Vagina (tissue), 2 donors: ENCODE measurements around the gene YAP1. TPM values are rescaled to one million over a fixed set of nuclear protein-coding genes. Genes with fewer than 3 reads are reported as not detected.

ENCODE experiments used
- DNase-seq, 2 donors: peaks; one replicate each; pipeline ENCODE4 v3.0.0-alpha.2; 2017; ENCODE audit errors: extremely low spot score in 2 of 2
- H3K27ac ChIP-seq: fragments of 200-600 bp; sonication (generic); one replicate; pipeline ENCODE4 v1.5.1; 2019
- H3K27me3 ChIP-seq: fragments of 200-600 bp; sonication (generic); one replicate; pipeline ENCODE4 v1.5.1; 2019
- H3K36me3 ChIP-seq, 2 donors: fragments of 200-600 bp; sonication (generic); one replicate each; pipeline ENCODE4 v1.5.1; 2017 to 2019
- H3K4me1 ChIP-seq: fragments of 200-600 bp; sonication (generic); one replicate; pipeline ENCODE4 v1.5.1; 2019
- H3K4me3 ChIP-seq, 2 donors: fragments of 200-600 bp; sonication (generic); 1 replicate in 1 of 2; 2 replicates in 1 of 2; pipeline ENCODE4 v1.5.1; 2016 to 2019
- H3K9me3 ChIP-seq: fragments of 200-600 bp; sonication (generic); one replicate; pipeline ENCODE4 v1.5.1; 2019
- POLR2A ChIP-seq, 2 donors: fragments of 450-650 bp; IDR thresholded peaks; one replicate each; pipeline ENCODE4 v1.6.1; 2017; ENCODE audit warnings: antibody characterized with exemption in 2 of 2, mild to moderate bottlenecking in 2 of 2, moderate library complexity in 2 of 2
- POLR2AphosphoS5 ChIP-seq, 2 donors: sonication (generic); formaldehyde crosslinking; IDR thresholded peaks; one replicate each; pipeline ENCODE4 v1.9.0; 2017; ENCODE audit warnings: antibody characterized with exemption in 2 of 2, mild to moderate bottlenecking in 2 of 2, low read depth in 1 of 2; ENCODE audit not compliant: insufficient read depth in 1 of 2
- intact Hi-C: fragments of 100-400 bp; cut with DNase I; formaldehyde crosslinking; loops from one replicate; pipeline ENCODE4 v1.15.1; 2023
- total RNA-seq: library from RNA; depleted of rRNA; stranded (reverse); fragments of >200 nt; gene quantifications from one replicate; pipeline ENCODE4 v1.2.3, GENCODE V29; 2016
- TF ChIP-seq, protein P1 (sequence below), 3 experiments: fragments of 450-650 bp in 2 of 3; fragments of 200-600 bp in 1 of 3; sonication (generic) in 1 of 3; IDR thresholded peaks; one replicate each; pipeline ENCODE4 v1.5.1; 2017 to 2019; ENCODE audit warnings: antibody characterized with exemption in 3 of 3, mild to moderate bottlenecking in 2 of 3, moderate library complexity in 2 of 3

Gene YAP1
- total RNA-seq, 1 donor from 2014 or later: 232 TPM

DNA sequence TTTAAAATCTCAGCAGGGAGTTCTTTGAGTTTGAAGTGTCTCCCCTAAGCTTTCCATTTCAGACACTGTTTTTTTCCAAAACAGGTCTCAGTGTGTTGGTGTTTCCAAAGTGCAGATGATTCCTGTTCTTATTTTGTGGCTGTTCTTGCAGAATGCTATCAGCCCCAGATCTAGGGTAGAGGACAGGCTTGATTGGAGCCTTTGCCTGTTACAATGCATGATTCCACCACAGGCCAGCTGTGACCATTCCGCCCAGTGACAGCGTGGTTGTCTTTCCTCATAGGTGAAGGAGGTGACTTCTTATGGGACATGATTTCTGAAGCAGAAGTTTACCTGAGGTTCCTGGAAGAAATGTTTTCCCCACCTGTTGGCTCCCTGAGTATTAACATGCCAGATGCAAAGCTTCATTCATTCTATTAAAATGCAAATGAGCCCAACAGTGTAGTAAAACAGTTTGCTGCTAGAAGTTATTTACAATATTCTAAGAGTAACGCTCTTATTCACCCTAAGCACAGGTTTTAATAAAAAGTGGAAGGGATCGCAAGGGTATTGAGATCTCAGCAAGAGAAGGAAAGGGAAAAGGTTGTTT lies 170.1 kb downstream of the YAP1 start:
- H3K27me3 ChIP-seq: no peaks in the 10 kb centered on the region
- no peak overlapping the region for H3K27ac ChIP-seq
- intact Hi-C loops: no loop called here
- peaks cover 35% of the 10 kb centered on the region for H3K4me1 ChIP-seq
- TF ChIP-seq, protein P1, sequence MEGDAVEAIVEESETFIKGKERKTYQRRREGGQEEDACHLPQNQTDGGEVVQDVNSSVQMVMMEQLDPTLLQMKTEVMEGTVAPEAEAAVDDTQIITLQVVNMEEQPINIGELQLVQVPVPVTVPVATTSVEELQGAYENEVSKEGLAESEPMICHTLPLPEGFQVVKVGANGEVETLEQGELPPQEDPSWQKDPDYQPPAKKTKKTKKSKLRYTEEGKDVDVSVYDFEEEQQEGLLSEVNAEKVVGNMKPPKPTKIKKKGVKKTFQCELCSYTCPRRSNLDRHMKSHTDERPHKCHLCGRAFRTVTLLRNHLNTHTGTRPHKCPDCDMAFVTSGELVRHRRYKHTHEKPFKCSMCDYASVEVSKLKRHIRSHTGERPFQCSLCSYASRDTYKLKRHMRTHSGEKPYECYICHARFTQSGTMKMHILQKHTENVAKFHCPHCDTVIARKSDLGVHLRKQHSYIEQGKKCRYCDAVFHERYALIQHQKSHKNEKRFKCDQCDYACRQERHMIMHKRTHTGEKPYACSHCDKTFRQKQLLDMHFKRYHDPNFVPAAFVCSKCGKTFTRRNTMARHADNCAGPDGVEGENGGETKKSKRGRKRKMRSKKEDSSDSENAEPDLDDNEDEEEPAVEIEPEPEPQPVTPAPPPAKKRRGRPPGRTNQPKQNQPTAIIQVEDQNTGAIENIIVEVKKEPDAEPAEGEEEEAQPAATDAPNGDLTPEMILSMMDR (IDR thresholded peaks at IDR 0.05): no peak
- TF ChIP-seq POLR2A (IDR thresholded peaks at IDR 0.05) (no peak), POLR2AphosphoS5 (IDR thresholded peaks at IDR 0.05; ENCODE audit: insufficient read depth in 1 of 2, low read depth in 1 of 2) (no peak)
- no peak overlapping the region for H3K4me3 ChIP-seq
- H3K36me3 ChIP-seq: no peaks in the 10 kb centered on the region
- H3K9me3 ChIP-seq: no peaks in the 10 kb centered on the region
- no peak for DNase-seq

Other genes starting within 250 kb of the YAP1 start
- 9.6 TPM for gene CEP126, start 195.4 kb upstream of the YAP1 start, total RNA-seq
- not detected for gene ANGPTL5, start 193.9 kb upstream of the YAP1 start, total RNA-seq
- 1.7 TPM for gene CFAP300, start 63.0 kb upstream of the YAP1 start, total RNA-seq
- 7.1 TPM for gene BIRC3, start 207.0 kb downstream of the YAP1 start, total RNA-seq
- 52.1 TPM for gene BIRC2, start 236.8 kb downstream of the YAP1 start, total RNA-seq